ENCODE results near the gene SORL1. TPM values are rescaled to one million over a fixed set of nuclear protein-coding genes. Genes with fewer than 3 reads are reported as not detected.

Gene SORL1
- total RNA-seq, 2 experiments from 2014 or later = 228 to 411 TPM

- H3K9me3 ChIP-seq (ENCODE audit: low read length) = peaks cover 6% of the 10 kb centered on the region; the same call in 1 of the 2 replicates
- H3K79me2 ChIP-seq (ENCODE audit: insufficient read depth, low read depth, low read length) = no peaks in the 10 kb centered on the region; the same call in 1 of the 2 replicates
- no peaks in the 10 kb centered on the region for H4K20me1 ChIP-seq (ENCODE audit: insufficient read depth, low read length)
- CTCF ChIA-PET (ENCODE audit: unreplicated experiment) = interaction anchor here (0.5 to 1.4 kb wide), 3 partner anchors 16 to 201 kb away, joined by 3 to 4 read pairs (median 4); no protein-coding TSS in a partner anchor
- peak overlapping the region; percentile 73 for H3K4me2 ChIP-seq (ENCODE audit: low read length)
- DNase-seq (ENCODE audit: low spot score) = peak; percentile 63
- intact Hi-C loops (cut with micrococcal nuclease; ENCODE audit: unreplicated experiment) = no loop called here
- peak overlapping the region; percentile 99 for H3K27ac ChIP-seq (ENCODE audit: low read depth, low read length, poor library complexity, severe bottlenecking)
- TF ChIP-seq EZH2phosphoT487 (IDR thresholded peaks at IDR 0.05; ENCODE audit: borderline replicate concordance, low read depth, low read length) = no peak
- no peak for TF ChIP-seq CTCF (conservative IDR thresholded peaks at IDR 0.05; ENCODE audit: low read length)
- peaks cover 98% of the 10 kb centered on the region for H3K4me1 ChIP-seq (ENCODE audit: insufficient read depth, low read length, poor library complexity, severe bottlenecking)
- POLR2A ChIA-PET = interaction anchor here (0.6 to 15.2 kb wide), 23 partner anchors 9 to 1299 kb away, joined by 3 to 413 read pairs (median 7); partner anchors contain the start of genes SORL1 and SORL1-AS1
- no TSS peak for BruUV-seq (replicated peaks)
- no peaks in the 10 kb centered on the region for H3K9me2 ChIP-seq (ENCODE audit: insufficient read depth, low read length)
- peaks cover 12% of the 10 kb centered on the region for H3K36me3 ChIP-seq (ENCODE audit: insufficient read depth, low read length)
- peak overlapping the region; percentile 53 for H3K4me3 ChIP-seq (ENCODE audit: low read depth, low read length, poor library complexity, severe bottlenecking)
- no peak overlapping the region for H2AFZ ChIP-seq (ENCODE audit: low read length)
These were observed 22.6 kb upstream of the SORL1 start for GRCh38 chr11:121429556-121429955.

GRCh38 chr11:121431820-121432526, 20.1 kb upstream of the SORL1 start:
- Histone ChIP-seq H4K20me1 (ENCODE audit: insufficient read depth, low read length) (no peaks in the 10 kb centered on the region), H3K4me3 (ENCODE audit: low read depth, low read length, poor library complexity, severe bottlenecking) (peak overlapping the region; percentile 37), H2AFZ (ENCODE audit: low read length) (peak overlapping the region; percentile 18; the same call in 1 of the 2 replicates), H3K9me3 (ENCODE audit: low read length) (no peaks in the 10 kb centered on the region), H3K36me3 (ENCODE audit: insufficient read depth, low read length) (no peaks in the 10 kb centered on the region), H3K27ac (ENCODE audit: low read depth, low read length, poor library complexity, severe bottlenecking) (peak overlapping the region; percentile 99), H3K4me2 (ENCODE audit: low read length) (peak overlapping the region; percentile 73), H3K79me2 (ENCODE audit: insufficient read depth, low read depth, low read length) (no peaks in the 10 kb centered on the region; the same call in 1 of the 2 replicates), H3K9me2 (ENCODE audit: insufficient read depth, low read length) (no peaks in the 10 kb centered on the region), H3K4me1 (ENCODE audit: insufficient read depth, low read length, poor library complexity, severe bottlenecking) (peaks cover 99% of the 10 kb centered on the region)
- intact Hi-C loops (cut with micrococcal nuclease; ENCODE audit: unreplicated experiment) = loop anchor here (2.0 kb wide), 2 partner anchors 25 to 137 kb away; no protein-coding TSS in a partner anchor
- CTCF ChIA-PET (ENCODE audit: unreplicated experiment) = interaction anchor here (0.8 to 1.8 kb wide), 3 partner anchors 12 to 25 kb away, joined by 3 to 8 read pairs (median 3); no protein-coding TSS in a partner anchor
- POLR2A ChIA-PET = interaction anchor here (1.3 to 15.2 kb wide), 7 partner anchors 12 to 60 kb away, joined by 4 to 413 read pairs (median 42); partner anchors contain the start of genes SORL1 and SORL1-AS1
- no TSS peak for BruUV-seq (replicated peaks)
- DNase-seq (ENCODE audit: low spot score) = peak; percentile 26
- TF ChIP-seq EZH2phosphoT487 (IDR thresholded peaks at IDR 0.05; ENCODE audit: borderline replicate concordance, low read depth, low read length) = no peak

- no peaks in the 10 kb centered on the region for H3K36me3 ChIP-seq (ENCODE audit: insufficient read depth, low read length)
- ChIA-PET CTCF (ENCODE audit: unreplicated experiment) (interaction anchor here (1.3 to 3.9 kb wide), 2 partner anchors 11 to 16 kb away, joined by 4 to 19 read pairs; no protein-coding TSS in a partner anchor), POLR2A (interaction anchor here (1.1 to 15.2 kb wide), 6 partner anchors 10 to 63 kb away, joined by 3 to 413 read pairs (median 29); partner anchors contain the start of genes SORL1 and SORL1-AS1)
- no peaks in the 10 kb centered on the region for H4K20me1 ChIP-seq (ENCODE audit: insufficient read depth, low read length)
- H3K9me3 ChIP-seq (ENCODE audit: low read length) = no peaks in the 10 kb centered on the region
- peak; percentile 64 for DNase-seq (ENCODE audit: low spot score)
- H3K79me2 ChIP-seq (ENCODE audit: insufficient read depth, low read depth, low read length) = no peaks in the 10 kb centered on the region; the same call in 1 of the 2 replicates
- no peak overlapping the region for H3K4me3 ChIP-seq (ENCODE audit: low read depth, low read length, poor library complexity, severe bottlenecking)
- peak overlapping the region; percentile 99 for H3K27ac ChIP-seq (ENCODE audit: low read depth, low read length, poor library complexity, severe bottlenecking)
- H3K4me2 ChIP-seq (ENCODE audit: low read length) = peak overlapping the region; percentile 47
- no peak for TF ChIP-seq CTCF (conservative IDR thresholded peaks at IDR 0.05; ENCODE audit: low read length)
- TF ChIP-seq EZH2phosphoT487 (IDR thresholded peaks at IDR 0.05; ENCODE audit: borderline replicate concordance, low read depth, low read length) = no peak
- H2AFZ ChIP-seq (ENCODE audit: low read length) = peak overlapping the region; percentile 33; the same call in 1 of the 2 replicates
- intact Hi-C loops (cut with micrococcal nuclease; ENCODE audit: unreplicated experiment) = no loop called here
- no peaks in the 10 kb centered on the region for H3K9me2 ChIP-seq (ENCODE audit: insufficient read depth, low read length)
- BruUV-seq (replicated peaks) = no TSS peak
- H3K4me1 ChIP-seq (ENCODE audit: insufficient read depth, low read length, poor library complexity, severe bottlenecking) = peaks cover 82% of the 10 kb centered on the region
These were observed 17.0 kb upstream of the SORL1 start for GRCh38 chr11:121435132-121435531.

All from OCI-LY7 (cell line).